ENCODE results near the gene NRP1.
"Not testable (repeated sequence)": the region's sequence is repeated elsewhere in the genome, so short reads cannot be mapped to it uniquely, and the experiment has no call there.

NRP1 gene

GRCh38 chr10:33334153-33334804, at the start of gene NRP1:
Gene NRP1, minus strand, starts transcription at chr10:33334667. Its CDS starts 285 bp downstream, at chr10:33334382.
- FAIRE-seq = no peak
- TF ChIP-seq CTCF (IDR thresholded peaks at IDR 0.05; ENCODE audit: insufficient read depth, missing control alignments) = no peak
- DNase-seq (ENCODE audit: insufficient read length, low spot score) = peak; percentile 24

GRCh38 chr10:33384201-33384600, 49.7 kb upstream of the NRP1 start:
- not testable (repeated sequence) for FAIRE-seq; DNase-seq (ENCODE audit: insufficient read length, low spot score)

- TF ChIP-seq CTCF (IDR thresholded peaks at IDR 0.05; ENCODE audit: insufficient read depth, missing control alignments) = no peak
- no peak for FAIRE-seq
- no peak for DNase-seq (ENCODE audit: insufficient read length, low spot score)
Measured at GRCh38 chr10:33382921-33383713, 48.6 kb upstream of the NRP1 start.

GRCh38 chr10:33382216-33382600, 47.7 kb upstream of the NRP1 start:
- DNase-seq (ENCODE audit: insufficient read length, low spot score) (no peak), FAIRE-seq (no peak)
- TF ChIP-seq CTCF (IDR thresholded peaks at IDR 0.05; ENCODE audit: insufficient read depth, missing control alignments) = no peak

- no peak for DNase-seq (ENCODE audit: insufficient read length, low spot score)
- TF ChIP-seq CTCF (IDR thresholded peaks at IDR 0.05; ENCODE audit: insufficient read depth, missing control alignments) = no peak
- FAIRE-seq = no peak
Measured at GRCh38 chr10:33381451-33382215, 47.2 kb upstream of the NRP1 start.

GRCh38 chr10:33377658-33378025, 43.2 kb upstream of the NRP1 start:
- no peak for TF ChIP-seq CTCF (IDR thresholded peaks at IDR 0.05; ENCODE audit: insufficient read depth, missing control alignments)
- FAIRE-seq (no peak), DNase-seq (ENCODE audit: insufficient read length, low spot score) (no peak)

- no peak for FAIRE-seq
- no peak for DNase-seq (ENCODE audit: insufficient read length, low spot score)
- TF ChIP-seq CTCF (IDR thresholded peaks at IDR 0.05; ENCODE audit: insufficient read depth, missing control alignments) = no peak
Measured at GRCh38 chr10:33376976-33377657, 42.6 kb upstream of the NRP1 start.
